Measurements from ENCODE around the gene PREX1.

PREX1 gene

GRCh38 chr20:48704761-48705160 lies 123.0 kb downstream of the PREX1 start:
- H3K4ac ChIP-seq (ENCODE audit: low read depth in 1 of 2, low read length in 2 of 2) = no peak overlapping the region
- H2BK12ac ChIP-seq (ENCODE audit: low read length in 2 of 2) = no peak overlapping the region
- WGBS = 89% methylated on average over 10 of the region's 10 CpGs
- H4K91ac ChIP-seq (ENCODE audit: low read length) = no peak overlapping the region
- no peak overlapping the region for H2BK120ac ChIP-seq (ENCODE audit: low read depth, low read length)
- H2BK5ac ChIP-seq (ENCODE audit: low read depth, low read length, poor library complexity, severe bottlenecking) = no peak overlapping the region
- no peak overlapping the region for H3K4me2 ChIP-seq (ENCODE audit: low read length, poor library complexity, severe bottlenecking)
- H3K27me3 ChIP-seq (ENCODE audit: control insufficient read depth in 1 of 2, insufficient read depth in 1 of 2, low read length in 2 of 2) = peaks cover 0 to 44% of the 10 kb centered on the region in 2 experiments
- H3K4me1 ChIP-seq (ENCODE audit: control insufficient read depth, insufficient read depth, low read depth, low read length) = peaks cover 5% of the 10 kb centered on the region
- H3K79me1 ChIP-seq (replicated peaks; ENCODE audit: low read length, poor library complexity, severe bottlenecking) = peaks cover 18% of the 10 kb centered on the region
- DNase-seq = no peak
- no peak overlapping the region for H3K4me3 ChIP-seq (ENCODE audit: insufficient read depth in 1 of 2, low read depth in 1 of 2, low read length in 2 of 2)
- H2AFZ ChIP-seq (ENCODE audit: low read depth, low read length) = no peak overlapping the region
- no peak overlapping the region for H3K18ac ChIP-seq (ENCODE audit: low read depth in 1 of 2, low read length in 2 of 2)
- no peak overlapping the region for H2AK5ac ChIP-seq (ENCODE audit: low read length, severe bottlenecking)
- no peak overlapping the region for H3K9ac ChIP-seq (ENCODE audit: low read length)
- no peaks in the 10 kb centered on the region for H3K9me3 ChIP-seq (ENCODE audit: control insufficient read depth, low read length)
- no peak overlapping the region for H4K8ac ChIP-seq (ENCODE audit: low read length)
- H3K14ac ChIP-seq (ENCODE audit: low read length in 2 of 2) = no peak overlapping the region
- no peak overlapping the region for H3K27ac ChIP-seq (ENCODE audit: low read length, poor library complexity, severe bottlenecking)
- H3K36me3 ChIP-seq (ENCODE audit: control insufficient read depth in 1 of 2, insufficient read depth in 2 of 2, low read depth in 1 of 2, low read length in 2 of 2) = peaks cover 4 to 21% of the 10 kb centered on the region in 2 experiments
- H3K23ac ChIP-seq (ENCODE audit: low read length in 2 of 2) = no peak overlapping the region
- H2BK15ac ChIP-seq (ENCODE audit: low read depth, poor library complexity, severe bottlenecking) = no peak overlapping the region

GRCh38 chr20:48703511-48704219 lies 124.1 kb downstream of the PREX1 start:
- no peak overlapping the region for H2BK5ac ChIP-seq (ENCODE audit: low read depth, low read length, poor library complexity, severe bottlenecking)
- H3K27ac ChIP-seq (ENCODE audit: low read length, poor library complexity, severe bottlenecking) = no peak overlapping the region
- peaks cover 4 to 25% of the 10 kb centered on the region in 2 experiments for H3K36me3 ChIP-seq (ENCODE audit: control insufficient read depth in 1 of 2, insufficient read depth in 2 of 2, low read depth in 1 of 2, low read length in 2 of 2)
- H3K27me3 ChIP-seq (ENCODE audit: control insufficient read depth in 1 of 2, insufficient read depth in 1 of 2, low read length in 2 of 2) = peaks cover 0 to 36% of the 10 kb centered on the region in 2 experiments
- no peaks in the 10 kb centered on the region for H3K9me3 ChIP-seq (ENCODE audit: control insufficient read depth, low read length)
- peaks cover 5% of the 10 kb centered on the region for H3K4me1 ChIP-seq (ENCODE audit: control insufficient read depth, insufficient read depth, low read depth, low read length)
- no peak overlapping the region for H3K4me2 ChIP-seq (ENCODE audit: low read length, poor library complexity, severe bottlenecking)
- no peak overlapping the region for H3K4me3 ChIP-seq (ENCODE audit: insufficient read depth in 1 of 2, low read depth in 1 of 2, low read length in 2 of 2)
- no peak overlapping the region for H2BK120ac ChIP-seq (ENCODE audit: low read depth, low read length)
- no peak overlapping the region for H3K9ac ChIP-seq (ENCODE audit: low read length)
- H4K8ac ChIP-seq (ENCODE audit: low read length) = no peak overlapping the region
- H2AFZ ChIP-seq (ENCODE audit: low read depth, low read length) = no peak overlapping the region
- peaks cover 14% of the 10 kb centered on the region for H3K79me1 ChIP-seq (replicated peaks; ENCODE audit: low read length, poor library complexity, severe bottlenecking)
- 93% methylated on average over 14 of the region's 15 CpGs for WGBS
- no peak overlapping the region for H3K23ac ChIP-seq (ENCODE audit: low read length in 2 of 2)
- DNase-seq = no peak
- no peak overlapping the region for H3K18ac ChIP-seq (ENCODE audit: low read depth in 1 of 2, low read length in 2 of 2)
- H2AK5ac ChIP-seq (ENCODE audit: low read length, severe bottlenecking) = no peak overlapping the region
- H2BK15ac ChIP-seq (ENCODE audit: low read depth, poor library complexity, severe bottlenecking) = no peak overlapping the region
- H3K4ac ChIP-seq (ENCODE audit: low read depth in 1 of 2, low read length in 2 of 2) = no peak overlapping the region
- H2BK12ac ChIP-seq (ENCODE audit: low read length in 2 of 2) = no peak overlapping the region
- H4K91ac ChIP-seq (ENCODE audit: low read length) = no peak overlapping the region
- H3K14ac ChIP-seq (ENCODE audit: low read length in 2 of 2) = no peak overlapping the region

GRCh38 chr20:48703107-48703506 lies 124.7 kb downstream of the PREX1 start:
- no peak overlapping the region for H2BK120ac ChIP-seq (ENCODE audit: low read depth, low read length)
- H2BK5ac ChIP-seq (ENCODE audit: low read depth, low read length, poor library complexity, severe bottlenecking) = no peak overlapping the region
- no peak overlapping the region for H2BK15ac ChIP-seq (ENCODE audit: low read depth, poor library complexity, severe bottlenecking)
- H4K91ac ChIP-seq (ENCODE audit: low read length) = no peak overlapping the region
- H3K23ac ChIP-seq (ENCODE audit: low read length in 2 of 2) = no peak overlapping the region
- no peak overlapping the region for H3K9ac ChIP-seq (ENCODE audit: low read length)
- H3K36me3 ChIP-seq (ENCODE audit: control insufficient read depth in 1 of 2, insufficient read depth in 2 of 2, low read depth in 1 of 2, low read length in 2 of 2) = peaks cover 4 to 27% of the 10 kb centered on the region in 2 experiments
- H3K27ac ChIP-seq (ENCODE audit: low read length, poor library complexity, severe bottlenecking) = no peak overlapping the region
- no peak for DNase-seq
- H4K8ac ChIP-seq (ENCODE audit: low read length) = no peak overlapping the region
- H2AFZ ChIP-seq (ENCODE audit: low read depth, low read length) = no peak overlapping the region
- no peaks in the 10 kb centered on the region for H3K9me3 ChIP-seq (ENCODE audit: control insufficient read depth, low read length)
- peaks cover 14% of the 10 kb centered on the region for H3K79me1 ChIP-seq (replicated peaks; ENCODE audit: low read length, poor library complexity, severe bottlenecking)
- no peak overlapping the region for H2BK12ac ChIP-seq (ENCODE audit: low read length in 2 of 2)
- H3K4ac ChIP-seq (ENCODE audit: low read depth in 1 of 2, low read length in 2 of 2) = no peak overlapping the region
- H3K18ac ChIP-seq (ENCODE audit: low read depth in 1 of 2, low read length in 2 of 2) = no peak overlapping the region
- 92% methylated on average over 12 of the region's 12 CpGs for WGBS
- peaks cover 10% of the 10 kb centered on the region for H3K4me1 ChIP-seq (ENCODE audit: control insufficient read depth, insufficient read depth, low read depth, low read length)
- peaks cover 0 to 36% of the 10 kb centered on the region in 2 experiments for H3K27me3 ChIP-seq (ENCODE audit: control insufficient read depth in 1 of 2, insufficient read depth in 1 of 2, low read length in 2 of 2)
- no peak overlapping the region for H3K4me3 ChIP-seq (ENCODE audit: insufficient read depth in 1 of 2, low read depth in 1 of 2, low read length in 2 of 2)
- H2AK5ac ChIP-seq (ENCODE audit: low read length, severe bottlenecking) = no peak overlapping the region
- H3K4me2 ChIP-seq (ENCODE audit: low read length, poor library complexity, severe bottlenecking) = no peak overlapping the region
- H3K14ac ChIP-seq (ENCODE audit: low read length in 2 of 2) = no peak overlapping the region

- no peak for DNase-seq
- peaks cover 4 to 27% of the 10 kb centered on the region in 2 experiments for H3K36me3 ChIP-seq (ENCODE audit: control insufficient read depth in 1 of 2, insufficient read depth in 2 of 2, low read depth in 1 of 2, low read length in 2 of 2)
- no peak overlapping the region for H2BK12ac ChIP-seq (ENCODE audit: low read length in 2 of 2)
- no peak overlapping the region for H2BK15ac ChIP-seq (ENCODE audit: low read depth, poor library complexity, severe bottlenecking)
- H3K18ac ChIP-seq (ENCODE audit: low read depth in 1 of 2, low read length in 2 of 2) = no peak overlapping the region
- H3K79me1 ChIP-seq (replicated peaks; ENCODE audit: low read length, poor library complexity, severe bottlenecking) = peaks cover 16% of the 10 kb centered on the region
- H4K8ac ChIP-seq (ENCODE audit: low read length) = no peak overlapping the region
- no peak overlapping the region for H4K91ac ChIP-seq (ENCODE audit: low read length)
- no peak overlapping the region for H3K9ac ChIP-seq (ENCODE audit: low read length)
- H2BK120ac ChIP-seq (ENCODE audit: low read depth, low read length) = no peak overlapping the region
- H3K4me1 ChIP-seq (ENCODE audit: control insufficient read depth, insufficient read depth, low read depth, low read length) = peaks cover 16% of the 10 kb centered on the region
- peaks cover 0 to 36% of the 10 kb centered on the region in 2 experiments for H3K27me3 ChIP-seq (ENCODE audit: control insufficient read depth in 1 of 2, insufficient read depth in 1 of 2, low read length in 2 of 2)
- no peak overlapping the region for H3K4me3 ChIP-seq (ENCODE audit: insufficient read depth in 1 of 2, low read depth in 1 of 2, low read length in 2 of 2)
- H3K9me3 ChIP-seq (ENCODE audit: control insufficient read depth, low read length) = no peaks in the 10 kb centered on the region
- H3K23ac ChIP-seq (ENCODE audit: low read length in 2 of 2) = no peak overlapping the region
- H2BK5ac ChIP-seq (ENCODE audit: low read depth, low read length, poor library complexity, severe bottlenecking) = no peak overlapping the region
- H3K4me2 ChIP-seq (ENCODE audit: low read length, poor library complexity, severe bottlenecking) = no peak overlapping the region
- H2AFZ ChIP-seq (ENCODE audit: low read depth, low read length) = no peak overlapping the region
- no peak overlapping the region for H3K4ac ChIP-seq (ENCODE audit: low read depth in 1 of 2, low read length in 2 of 2)
- H3K14ac ChIP-seq (ENCODE audit: low read length in 2 of 2) = no peak overlapping the region
- 88% methylated on average over 6 of the region's 8 CpGs for WGBS
- H3K27ac ChIP-seq (ENCODE audit: low read length, poor library complexity, severe bottlenecking) = no peak overlapping the region
- no peak overlapping the region for H2AK5ac ChIP-seq (ENCODE audit: low read length, severe bottlenecking)
Observed at GRCh38 chr20:48702455-48702913, 125.3 kb downstream of the PREX1 start.
